Gastroesophageal sphincter (tissue), 4 donors: Measurements from ENCODE around the gene C1QTNF12. TPM values are rescaled to one million over a fixed set of nuclear protein-coding genes. Genes with fewer than 3 reads are reported as not detected.

Source experiments
- ATAC-seq: fragments of 150-250 bp; one replicate; pipeline ENCODE4 v1.9.1; 2016; ENCODE audit warnings: mild to moderate bottlenecking, moderate library complexity
- H3K27ac ChIP-seq, 4 donors: fragments of 200-600 bp; sonication (generic) in 3 of 4; 1 replicate in 3 of 4; 2 replicates in 1 of 4; pipeline ENCODE4 v1.5.1; 2016 to 2019
- H3K27me3 ChIP-seq: fragments of 200-600 bp; sonication (generic); one replicate; pipeline ENCODE4 v1.5.1; 2019
- H3K36me3 ChIP-seq, 2 donors: fragments of 200-600 bp; sonication (generic); one replicate each; pipeline ENCODE4 v1.5.1; 2019; ENCODE audit warnings: control low read depth in 1 of 2
- H3K4me1 ChIP-seq, 3 donors: fragments of 200-600 bp; sonication (generic); 1 replicate in 2 of 3; 2 replicates in 1 of 3; pipeline ENCODE4 v1.5.1; 2016 to 2019; ENCODE audit warnings: control low read depth in 2 of 3
- H3K4me3 ChIP-seq, 2 donors: fragments of 200-600 bp; sonication (generic); one replicate each; pipeline ENCODE4 v1.5.1; 2019; ENCODE audit warnings: mild to moderate bottlenecking in 1 of 2, moderate library complexity in 1 of 2
- H3K9me3 ChIP-seq, 3 donors: fragments of 200-600 bp; sonication (generic); one replicate each; pipeline ENCODE4 v1.5.1; 2017 to 2019; ENCODE audit warnings: control low read depth in 2 of 3
- EP300 ChIP-seq: sonication (generic); formaldehyde crosslinking; IDR thresholded peaks from one replicate; pipeline ENCODE4 v1.6.1; 2017; ENCODE audit warnings: antibody characterized with exemption, mild to moderate bottlenecking
- POLR2A ChIP-seq, 2 donors: fragments of 450-650 bp; IDR thresholded peaks; one replicate each; pipeline ENCODE4 v1.6.1; 2017; ENCODE audit warnings: antibody characterized with exemption in 2 of 2, mild to moderate bottlenecking in 2 of 2, moderate library complexity in 1 of 2
- POLR2AphosphoS5 ChIP-seq: sonication (generic); formaldehyde crosslinking; IDR thresholded peaks from one replicate; pipeline ENCODE4 v1.6.1; 2017; ENCODE audit warnings: antibody characterized with exemption
- WGBS, 2 donors: methylation state at CpG; one replicate each; pipeline ENCODE4 v1.1.5; 2018; ENCODE audit warnings: low coverage in 1 of 2; 5-methylcytosine and 5-hydroxymethylcytosine counted together
- total RNA-seq, 4 donors: library from RNA; depleted of rRNA; stranded (reverse); fragments of >200 nt; gene quantifications; one replicate each; pipeline ENCODE4 v1.1.0, GENCODE V29; 2016
- TF ChIP-seq, protein P1 (sequence below), 4 experiments: fragments of 200-600 bp in 2 of 4; fragments of 450-650 bp in 2 of 4; sonication (generic) in 1 of 4; IDR thresholded peaks; one replicate each; pipeline ENCODE4 v1.5.1; 2017 to 2019; ENCODE audit warnings: antibody characterized with exemption in 4 of 4, mild to moderate bottlenecking in 2 of 4, moderate library complexity in 2 of 4

C1QTNF12 gene
- total RNA-seq, 4 donors from 2014 or later: 0.96 to 2.8 (median 1.7) TPM

DNA sequence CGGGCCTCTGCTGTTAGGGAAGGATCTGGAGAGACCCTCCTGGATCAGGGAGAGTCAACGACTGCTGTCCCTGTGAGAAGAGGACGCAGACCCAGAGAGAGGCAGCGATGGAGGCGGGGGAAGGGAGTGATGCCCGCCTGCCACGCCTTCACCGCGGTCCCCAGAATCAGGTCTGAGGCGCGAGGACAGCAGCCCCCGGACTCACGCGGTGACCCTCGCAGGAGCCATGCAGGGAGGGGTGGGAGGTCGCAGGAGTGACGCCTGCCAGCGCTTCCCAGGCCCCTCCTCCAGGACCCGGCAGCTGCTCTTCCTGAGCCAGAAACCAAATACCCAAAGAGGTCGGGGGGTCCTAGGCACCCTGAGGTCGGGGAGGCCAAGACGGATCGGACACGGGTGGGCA is 26.3 kb downstream of the C1QTNF12 start:
- Histone ChIP-seq H3K27me3 (no peaks in the 10 kb centered on the region), H3K4me1 (peaks cover 0 to 5% (median 0%) of the 10 kb centered on the region in 3 donors), H3K4me3 (no peak overlapping the region), H3K36me3 (peaks cover 0 to 100% of the 10 kb centered on the region in 2 donors), H3K27ac (no peak overlapping the region), H3K9me3 (no peaks in the 10 kb centered on the region)
- ATAC-seq: no peak
- no peak for TF ChIP-seq POLR2AphosphoS5
- WGBS, 2 donors: 100% methylated on average over 1 of the region's 24 CpGs; no CpG with 5 or more reads in 1 of the 2 donors

DNA sequence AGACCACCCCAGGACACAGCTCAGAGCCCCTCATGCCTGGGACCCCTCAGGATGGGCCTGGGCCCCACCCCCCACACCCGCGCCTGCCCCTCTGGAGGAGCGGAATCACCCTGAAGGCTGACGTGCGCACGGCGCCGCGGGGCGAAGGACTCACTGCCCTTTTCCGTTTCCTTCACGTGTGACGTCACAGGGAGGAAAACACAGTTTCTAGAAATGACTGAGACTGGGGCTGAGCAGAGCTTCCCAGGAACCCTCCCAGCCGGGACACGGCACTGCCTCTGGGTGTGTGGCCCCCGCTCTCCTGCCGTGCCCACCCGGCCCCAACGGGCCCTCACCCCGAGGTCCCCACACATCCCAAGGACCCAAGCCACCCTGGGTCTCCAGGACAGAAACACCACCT is 27.2 kb downstream of the C1QTNF12 start:
- H3K27me3 ChIP-seq: no peaks in the 10 kb centered on the region
- WGBS, 2 donors: no CpG with 5 or more reads among the region's 20 CpGs
- ATAC-seq: no peak
- no peak overlapping the region for H3K4me3 ChIP-seq
- no peak overlapping the region for H3K27ac ChIP-seq
- H3K4me1 ChIP-seq: peaks cover 0 to 8% (median 0%) of the 10 kb centered on the region in 3 donors
- TF ChIP-seq, protein P1, sequence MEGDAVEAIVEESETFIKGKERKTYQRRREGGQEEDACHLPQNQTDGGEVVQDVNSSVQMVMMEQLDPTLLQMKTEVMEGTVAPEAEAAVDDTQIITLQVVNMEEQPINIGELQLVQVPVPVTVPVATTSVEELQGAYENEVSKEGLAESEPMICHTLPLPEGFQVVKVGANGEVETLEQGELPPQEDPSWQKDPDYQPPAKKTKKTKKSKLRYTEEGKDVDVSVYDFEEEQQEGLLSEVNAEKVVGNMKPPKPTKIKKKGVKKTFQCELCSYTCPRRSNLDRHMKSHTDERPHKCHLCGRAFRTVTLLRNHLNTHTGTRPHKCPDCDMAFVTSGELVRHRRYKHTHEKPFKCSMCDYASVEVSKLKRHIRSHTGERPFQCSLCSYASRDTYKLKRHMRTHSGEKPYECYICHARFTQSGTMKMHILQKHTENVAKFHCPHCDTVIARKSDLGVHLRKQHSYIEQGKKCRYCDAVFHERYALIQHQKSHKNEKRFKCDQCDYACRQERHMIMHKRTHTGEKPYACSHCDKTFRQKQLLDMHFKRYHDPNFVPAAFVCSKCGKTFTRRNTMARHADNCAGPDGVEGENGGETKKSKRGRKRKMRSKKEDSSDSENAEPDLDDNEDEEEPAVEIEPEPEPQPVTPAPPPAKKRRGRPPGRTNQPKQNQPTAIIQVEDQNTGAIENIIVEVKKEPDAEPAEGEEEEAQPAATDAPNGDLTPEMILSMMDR (IDR thresholded peaks at IDR 0.05): no peak
- TF ChIP-seq POLR2A (IDR thresholded peaks at IDR 0.05) (no peak), POLR2AphosphoS5 (no peak), EP300 (no peak)
- no peaks in the 10 kb centered on the region for H3K9me3 ChIP-seq
- peaks cover 0 to 93% of the 10 kb centered on the region in 2 donors for H3K36me3 ChIP-seq

DNA sequence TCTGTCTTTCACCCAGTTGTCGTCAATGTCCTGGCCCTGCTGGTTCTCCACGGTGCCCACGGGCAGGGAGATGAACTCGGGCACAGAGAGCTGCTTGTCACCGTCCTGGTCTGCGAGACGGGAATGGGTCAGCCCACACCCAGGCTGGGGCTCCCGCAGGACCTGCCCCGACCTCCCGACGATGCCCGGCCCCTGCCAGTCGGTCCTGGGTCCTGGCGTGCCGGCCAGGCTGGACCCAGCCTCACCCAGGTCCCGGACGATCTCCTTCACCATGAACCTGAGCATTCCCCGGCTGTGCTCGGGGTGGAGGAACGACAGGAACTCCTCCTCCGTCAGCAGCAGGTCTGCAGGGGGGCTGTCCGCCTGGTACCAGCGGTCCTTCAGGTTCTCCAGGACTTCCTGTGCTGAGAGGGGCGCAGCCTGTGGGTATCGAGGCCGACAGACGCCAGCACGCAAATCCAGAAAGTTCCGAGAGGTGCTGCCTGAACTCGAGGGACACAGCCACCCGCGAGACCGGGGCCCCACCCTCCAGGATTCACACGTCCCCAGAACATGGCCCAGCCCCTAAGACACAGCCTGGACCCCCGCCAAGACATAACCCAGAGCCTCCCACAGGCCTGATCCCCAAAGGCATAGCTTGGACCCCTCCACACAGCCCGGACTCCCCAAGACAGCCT is 27.9 kb downstream of the C1QTNF12 start:
- Histone ChIP-seq H3K4me1 (peaks cover 0 to 14% (median 0%) of the 10 kb centered on the region in 3 donors), H3K4me3 (no peak overlapping the region), H3K36me3 (peaks cover 0 to 86% of the 10 kb centered on the region in 2 donors), H3K9me3 (no peaks in the 10 kb centered on the region), H3K27ac (no peak overlapping the region), H3K27me3 (no peaks in the 10 kb centered on the region)
- no peak for ATAC-seq
- no peak for TF ChIP-seq POLR2AphosphoS5
- TF ChIP-seq EP300: no peak
- TF ChIP-seq, protein P1 (IDR thresholded peaks at IDR 0.05): no peak
- TF ChIP-seq POLR2A (IDR thresholded peaks at IDR 0.05): no peak
- WGBS, 2 donors: no CpG with 5 or more reads among the region's 36 CpGs

DNA sequence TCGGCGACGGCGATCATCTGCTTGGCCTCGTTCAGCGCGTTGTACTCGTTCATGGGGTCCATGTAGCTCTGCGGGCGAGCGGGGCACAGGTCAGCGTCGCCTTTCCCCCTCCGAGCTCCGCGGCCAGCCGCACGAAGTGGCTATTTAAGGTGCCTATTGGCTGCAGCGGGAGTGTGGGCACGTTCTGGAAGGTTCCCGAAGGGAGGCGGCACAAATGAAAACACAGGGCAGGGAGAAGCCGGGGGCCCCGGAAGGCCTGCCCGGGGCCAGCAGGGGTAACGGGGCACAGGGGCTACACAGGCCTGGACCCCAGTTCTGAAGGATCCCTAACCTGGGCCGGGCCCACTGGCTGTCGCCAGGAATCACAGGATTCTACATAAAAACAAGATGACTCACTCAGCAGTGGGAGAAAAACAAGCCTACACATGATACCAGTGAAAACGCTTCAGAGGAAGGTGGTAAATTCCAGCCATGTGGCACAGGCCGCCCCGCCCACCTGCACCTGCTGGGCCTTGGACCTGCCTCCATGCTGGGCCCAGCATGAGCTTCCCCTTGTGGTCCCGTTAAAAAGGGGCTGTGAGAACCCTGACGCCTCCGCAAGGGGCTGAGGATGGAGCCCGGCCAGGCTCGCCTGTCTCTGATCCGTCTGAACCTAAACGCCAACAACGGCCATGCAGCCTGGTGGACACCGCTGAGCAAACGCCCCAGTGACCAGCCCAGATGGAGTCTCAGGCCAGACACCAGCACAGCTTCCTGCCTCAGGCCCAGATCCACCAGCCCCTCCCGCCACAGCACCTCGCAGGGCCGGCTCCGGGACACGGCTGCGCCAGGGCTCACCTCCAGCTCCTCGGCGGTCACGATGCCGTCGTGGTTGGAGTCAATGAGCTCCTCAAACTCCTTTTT is 28.6 kb downstream of the C1QTNF12 start:
- 87% methylated on average over 25 of the region's 52 CpGs; no CpG with 5 or more reads in 1 of the 2 donors for WGBS, 2 donors
- Histone ChIP-seq H3K36me3 (peaks cover 0 to 78% of the 10 kb centered on the region in 2 donors), H3K27ac (no peak overlapping the region), H3K9me3 (no peaks in the 10 kb centered on the region), H3K4me1 (peaks cover 0 to 22% (median 0%) of the 10 kb centered on the region in 3 donors), H3K4me3 (no peak overlapping the region), H3K27me3 (no peaks in the 10 kb centered on the region)
- ATAC-seq: no peak
- no peak for TF ChIP-seq POLR2AphosphoS5
- TF ChIP-seq, protein P1 (IDR thresholded peaks at IDR 0.05): no peak
- no peak for TF ChIP-seq POLR2A (IDR thresholded peaks at IDR 0.05)
- no peak for TF ChIP-seq EP300

DNA sequence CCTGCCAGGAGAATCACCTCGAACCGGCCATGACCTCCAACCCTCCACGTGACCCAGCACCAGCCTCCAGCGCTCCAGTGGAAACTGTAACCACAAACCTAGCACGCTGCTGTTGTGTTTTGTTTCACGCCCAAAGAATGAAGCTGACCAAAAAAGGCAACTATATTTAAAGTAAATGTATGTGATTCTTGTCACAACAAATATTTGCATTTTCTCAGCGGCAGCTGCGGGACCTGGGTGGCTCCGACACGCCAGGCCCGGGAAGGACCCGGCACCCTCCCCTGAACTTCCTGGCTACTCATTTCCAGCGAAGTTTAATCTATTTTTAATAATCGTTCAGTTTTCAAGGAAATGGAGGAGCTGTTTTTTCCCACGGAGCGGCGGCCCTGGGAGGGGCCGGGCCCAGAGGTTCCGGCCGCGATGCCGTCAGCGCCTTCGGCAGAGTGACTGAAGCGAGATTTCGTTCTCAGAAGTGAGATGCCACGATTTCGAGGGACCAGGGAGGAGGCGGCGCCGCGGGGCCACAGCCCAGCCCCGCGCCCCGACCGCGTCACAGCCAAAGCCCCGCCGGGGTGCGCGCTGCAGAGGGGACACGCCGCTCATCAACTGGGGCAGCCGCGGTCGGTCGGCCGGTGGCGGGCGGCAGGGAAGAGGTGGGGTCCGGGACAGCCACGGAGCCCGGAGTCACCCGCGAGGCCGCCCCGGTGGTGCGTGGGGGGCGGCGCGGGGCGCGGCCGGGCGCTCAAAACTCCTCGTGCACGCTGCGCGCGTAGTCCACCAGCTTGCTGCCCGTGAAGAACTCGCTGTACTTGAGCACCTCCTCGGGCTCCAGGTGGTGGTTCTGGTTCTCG is 29.5 kb downstream of the C1QTNF12 start:
- ATAC-seq: no peak
- Histone ChIP-seq H3K27ac (no peak overlapping the region), H3K4me1 (peaks cover 0 to 22% (median 0%) of the 10 kb centered on the region in 3 donors), H3K36me3 (peaks cover 0 to 70% of the 10 kb centered on the region in 2 donors), H3K4me3 (no peak overlapping the region), H3K9me3 (no peaks in the 10 kb centered on the region), H3K27me3 (no peaks in the 10 kb centered on the region)
- 83 to 86% methylated on average over 11 to 28 of the region's 74 CpGs for WGBS, 2 donors
- TF ChIP-seq, protein P1 (IDR thresholded peaks at IDR 0.05): no peak
- TF ChIP-seq POLR2AphosphoS5 (no peak), POLR2A (IDR thresholded peaks at IDR 0.05) (no peak), EP300 (no peak)
